ENCODE results near the gene RHBDL2.

The RHBDL2 gene

GRCh38 chr1:38908821-38909220, 32.8 kb downstream of the RHBDL2 start:
- 91 to 93% methylated on average over 11 to 13 of the region's 13 CpGs for WGBS, 2 experiments (ENCODE audit: insufficient coverage in 2 of 2)
- Histone ChIP-seq H3K36me3 (ENCODE audit: control insufficient read depth, insufficient read depth, low read length) (no peaks in the 10 kb centered on the region), H3K9me3 (ENCODE audit: control insufficient read depth, low read length) (no peaks in the 10 kb centered on the region), H3K4me3 (ENCODE audit: extremely low read depth, insufficient read depth, low read length, poor library complexity, severe bottlenecking) (no peak overlapping the region), H3K4me1 (ENCODE audit: control insufficient read depth, insufficient read depth, low read length, poor library complexity, severe bottlenecking) (no peaks in the 10 kb centered on the region), H3K27ac (ENCODE audit: low read depth, low read length, severe bottlenecking) (no peak overlapping the region)

- 80 to 100% methylated on average over 1 to 2 of the region's 2 CpGs for WGBS, 2 experiments (ENCODE audit: insufficient coverage in 2 of 2)
- Histone ChIP-seq H3K27ac (ENCODE audit: low read depth, low read length, severe bottlenecking) (no peak overlapping the region), H3K9me3 (ENCODE audit: control insufficient read depth, low read length) (no peaks in the 10 kb centered on the region), H3K4me3 (ENCODE audit: extremely low read depth, insufficient read depth, low read length, poor library complexity, severe bottlenecking) (no peak overlapping the region), H3K36me3 (ENCODE audit: control insufficient read depth, insufficient read depth, low read length) (no peaks in the 10 kb centered on the region), H3K4me1 (ENCODE audit: control insufficient read depth, insufficient read depth, low read length, poor library complexity, severe bottlenecking) (no peaks in the 10 kb centered on the region)
These were observed 35.6 kb downstream of the RHBDL2 start for GRCh38 chr1:38905985-38906384.

- Histone ChIP-seq H3K27ac (ENCODE audit: low read depth, low read length, severe bottlenecking) (no peak overlapping the region), H3K4me1 (ENCODE audit: control insufficient read depth, insufficient read depth, low read length, poor library complexity, severe bottlenecking) (no peaks in the 10 kb centered on the region), H3K36me3 (ENCODE audit: control insufficient read depth, insufficient read depth, low read length) (no peaks in the 10 kb centered on the region), H3K9me3 (ENCODE audit: control insufficient read depth, low read length) (no peaks in the 10 kb centered on the region), H3K4me3 (ENCODE audit: extremely low read depth, insufficient read depth, low read length, poor library complexity, severe bottlenecking) (no peak overlapping the region)
- WGBS, 2 experiments (ENCODE audit: insufficient coverage in 2 of 2), result 83 to 84% methylated on average over 1 to 3 of the region's 4 CpGs
These were observed 42.1 kb downstream of the RHBDL2 start for GRCh38 chr1:38899560-38899959.

GRCh38 chr1:38898653-38899230, 42.9 kb downstream of the RHBDL2 start:
- H3K9me3 ChIP-seq (ENCODE audit: control insufficient read depth, low read length), result no peaks in the 10 kb centered on the region
- H3K4me1 ChIP-seq (ENCODE audit: control insufficient read depth, insufficient read depth, low read length, poor library complexity, severe bottlenecking), result no peaks in the 10 kb centered on the region
- H3K27ac ChIP-seq (ENCODE audit: low read depth, low read length, severe bottlenecking), result no peak overlapping the region
- H3K4me3 ChIP-seq (ENCODE audit: extremely low read depth, insufficient read depth, low read length, poor library complexity, severe bottlenecking), result no peak overlapping the region
- H3K36me3 ChIP-seq (ENCODE audit: control insufficient read depth, insufficient read depth, low read length), result no peaks in the 10 kb centered on the region

GRCh38 chr1:38896169-38896568, 45.5 kb downstream of the RHBDL2 start:
- Histone ChIP-seq H3K36me3 (ENCODE audit: control insufficient read depth, insufficient read depth, low read length) (no peaks in the 10 kb centered on the region), H3K4me1 (ENCODE audit: control insufficient read depth, insufficient read depth, low read length, poor library complexity, severe bottlenecking) (no peaks in the 10 kb centered on the region), H3K4me3 (ENCODE audit: extremely low read depth, insufficient read depth, low read length, poor library complexity, severe bottlenecking) (no peak overlapping the region), H3K9me3 (ENCODE audit: control insufficient read depth, low read length) (no peaks in the 10 kb centered on the region), H3K27ac (ENCODE audit: low read depth, low read length, severe bottlenecking) (no peak overlapping the region)
- WGBS, 2 experiments (ENCODE audit: insufficient coverage in 2 of 2), result 100% methylated on average over 1 of the region's 2 CpGs; no CpG with 5 or more reads in 1 of the 2 experiments

- Histone ChIP-seq H3K4me1 (ENCODE audit: control insufficient read depth, insufficient read depth, low read length, poor library complexity, severe bottlenecking) (no peaks in the 10 kb centered on the region), H3K27ac (ENCODE audit: low read depth, low read length, severe bottlenecking) (no peak overlapping the region), H3K9me3 (ENCODE audit: control insufficient read depth, low read length) (no peaks in the 10 kb centered on the region), H3K4me3 (ENCODE audit: extremely low read depth, insufficient read depth, low read length, poor library complexity, severe bottlenecking) (no peak overlapping the region), H3K36me3 (ENCODE audit: control insufficient read depth, insufficient read depth, low read length) (no peaks in the 10 kb centered on the region)
- no CpG with 5 or more reads among the region's 1 CpG for WGBS, 2 experiments (ENCODE audit: insufficient coverage in 2 of 2)
These were observed 48.7 kb downstream of the RHBDL2 start for GRCh38 chr1:38892976-38893375.

GRCh38 chr1:38891753-38892152, 49.9 kb downstream of the RHBDL2 start:
- 80% methylated on average over 1 of the region's 1 CpG for WGBS, 2 experiments (ENCODE audit: insufficient coverage in 2 of 2)
- no peak overlapping the region for H3K27ac ChIP-seq (ENCODE audit: low read depth, low read length, severe bottlenecking)
- no peaks in the 10 kb centered on the region for H3K9me3 ChIP-seq (ENCODE audit: control insufficient read depth, low read length)
- no peaks in the 10 kb centered on the region for H3K36me3 ChIP-seq (ENCODE audit: control insufficient read depth, insufficient read depth, low read length)
- no peak overlapping the region for H3K4me3 ChIP-seq (ENCODE audit: extremely low read depth, insufficient read depth, low read length, poor library complexity, severe bottlenecking)
- no peaks in the 10 kb centered on the region for H3K4me1 ChIP-seq (ENCODE audit: control insufficient read depth, insufficient read depth, low read length, poor library complexity, severe bottlenecking)

- WGBS, 2 experiments (ENCODE audit: insufficient coverage in 2 of 2), result 80 to 100% methylated on average over 1 of the region's 5 CpGs
- Histone ChIP-seq H3K27ac (ENCODE audit: low read depth, low read length, severe bottlenecking) (no peak overlapping the region), H3K9me3 (ENCODE audit: control insufficient read depth, low read length) (no peaks in the 10 kb centered on the region), H3K4me1 (ENCODE audit: control insufficient read depth, insufficient read depth, low read length, poor library complexity, severe bottlenecking) (no peaks in the 10 kb centered on the region), H3K36me3 (ENCODE audit: control insufficient read depth, insufficient read depth, low read length) (no peaks in the 10 kb centered on the region), H3K4me3 (ENCODE audit: extremely low read depth, insufficient read depth, low read length, poor library complexity, severe bottlenecking) (no peak overlapping the region)
These were observed 52.0 kb downstream of the RHBDL2 start for GRCh38 chr1:38889589-38889988.

- Histone ChIP-seq H3K36me3 (ENCODE audit: control insufficient read depth, insufficient read depth, low read length) (no peaks in the 10 kb centered on the region), H3K4me3 (ENCODE audit: extremely low read depth, insufficient read depth, low read length, poor library complexity, severe bottlenecking) (no peak overlapping the region), H3K27ac (ENCODE audit: low read depth, low read length, severe bottlenecking) (no peak overlapping the region), H3K4me1 (ENCODE audit: control insufficient read depth, insufficient read depth, low read length, poor library complexity, severe bottlenecking) (no peaks in the 10 kb centered on the region), H3K9me3 (ENCODE audit: control insufficient read depth, low read length) (no peaks in the 10 kb centered on the region)
- WGBS, 2 experiments (ENCODE audit: insufficient coverage in 2 of 2), result 82 to 90% methylated on average over 8 of the region's 9 CpGs
These were observed 53.0 kb downstream of the RHBDL2 start for GRCh38 chr1:38888423-38889333.

GRCh38 chr1:38885092-38885491, 56.5 kb downstream of the RHBDL2 start:
- no peaks in the 10 kb centered on the region for H3K4me1 ChIP-seq (ENCODE audit: control insufficient read depth, insufficient read depth, low read length, poor library complexity, severe bottlenecking)
- H3K9me3 ChIP-seq (ENCODE audit: control insufficient read depth, low read length), result no peaks in the 10 kb centered on the region
- no peak overlapping the region for H3K4me3 ChIP-seq (ENCODE audit: extremely low read depth, insufficient read depth, low read length, poor library complexity, severe bottlenecking)
- no peak overlapping the region for H3K27ac ChIP-seq (ENCODE audit: low read depth, low read length, severe bottlenecking)
- 100% methylated on average over 1 to 2 of the region's 2 CpGs for WGBS, 2 experiments (ENCODE audit: insufficient coverage in 2 of 2)
- no peaks in the 10 kb centered on the region for H3K36me3 ChIP-seq (ENCODE audit: control insufficient read depth, insufficient read depth, low read length)

- Histone ChIP-seq H3K4me3 (ENCODE audit: extremely low read depth, insufficient read depth, low read length, poor library complexity, severe bottlenecking) (no peak within 1 kb of the TSS), H3K27ac (ENCODE audit: low read depth, low read length, severe bottlenecking) (no peak within 1 kb of the TSS), H3K9me3 (ENCODE audit: control insufficient read depth, low read length) (no peaks in the 10 kb centered on the region), H3K4me1 (ENCODE audit: control insufficient read depth, insufficient read depth, low read length, poor library complexity, severe bottlenecking) (no peaks in the 10 kb centered on the region), H3K36me3 (ENCODE audit: control insufficient read depth, insufficient read depth, low read length) (no peaks in the 10 kb centered on the region)
These were observed 60.1 kb downstream of the RHBDL2 start, which contains the start of gene GJA9 for GRCh38 chr1:38881487-38881886. GJA9 (minus strand) TSS chr1:38881587; CDS start chr1:38876098, 5,489 bp downstream.

All from mesodermal cell (in vitro differentiated cells).